Nephron progenitor cell (in vitro differentiated cells): ENCODE results near the gene VSX2.

ENCODE experiments used
- DNase-seq: peaks from one replicate; pipeline ENCODE4 v3.0.0; 2021
- H3K27ac Mint-ChIP-seq: 2 replicates; pipeline ENCODE4 v1.8.0; 2021; ENCODE audit warnings: mild to moderate bottlenecking, moderate library complexity, mixed read lengths
- H3K27me3 Mint-ChIP-seq: 2 replicates; pipeline ENCODE4 v1.8.0; 2021; ENCODE audit warnings: mild to moderate bottlenecking, low read depth, mixed read lengths; ENCODE audit not compliant: poor library complexity
- H3K36me3 Mint-ChIP-seq: 2 replicates; pipeline ENCODE4 v1.8.0; 2021; ENCODE audit warnings: low read depth, mixed read lengths
- H3K4me1 Mint-ChIP-seq: 2 replicates; pipeline ENCODE4 v1.8.0; 2021; ENCODE audit warnings: mixed read lengths
- H3K4me3 Mint-ChIP-seq: 2 replicates; pipeline ENCODE4 v1.8.0; 2021; ENCODE audit warnings: mild to moderate bottlenecking, moderate library complexity, mixed read lengths
- H3K9me3 Mint-ChIP-seq: 2 replicates; pipeline ENCODE4 v1.8.0; 2021; ENCODE audit warnings: mild to moderate bottlenecking, moderate library complexity, mixed read lengths
- TF ChIP-seq, protein P1 (sequence below): fragments of 200-600 bp; sonication (generic); IDR thresholded peaks from 2 replicates; pipeline ENCODE4 v1.5.0; 2021; ENCODE audit warnings: antibody characterized with exemption

VSX2 gene

DNA sequence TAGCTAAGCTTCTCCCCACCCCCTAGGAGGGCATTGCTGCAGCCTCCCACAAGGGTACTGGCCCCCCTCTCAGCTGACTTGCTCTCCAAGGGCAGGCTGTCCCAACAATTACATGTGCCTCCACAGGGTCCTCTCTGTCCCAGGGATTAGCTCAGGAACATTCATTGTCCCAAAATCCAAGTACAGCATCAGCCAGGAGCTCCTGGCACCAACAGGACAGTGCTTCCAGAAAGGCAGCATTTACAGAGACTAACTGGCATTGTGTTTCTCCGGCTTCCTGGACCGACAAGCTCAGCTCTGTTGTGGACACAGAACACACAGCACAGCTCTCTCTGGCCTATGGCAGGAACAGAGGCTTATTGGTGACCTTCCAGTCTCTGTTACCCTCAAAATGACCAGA is 41.8 kb downstream of the VSX2 start:
- no peak for DNase-seq
- H3K4me3 Mint-ChIP-seq = no peak overlapping the region
- H3K27me3 Mint-ChIP-seq = peaks cover 6% of the 10 kb centered on the region
- H3K4me1 Mint-ChIP-seq = no peaks in the 10 kb centered on the region
- H3K36me3 Mint-ChIP-seq = peaks cover 62% of the 10 kb centered on the region
- peaks cover 34% of the 10 kb centered on the region for H3K9me3 Mint-ChIP-seq
- TF ChIP-seq, protein P1, sequence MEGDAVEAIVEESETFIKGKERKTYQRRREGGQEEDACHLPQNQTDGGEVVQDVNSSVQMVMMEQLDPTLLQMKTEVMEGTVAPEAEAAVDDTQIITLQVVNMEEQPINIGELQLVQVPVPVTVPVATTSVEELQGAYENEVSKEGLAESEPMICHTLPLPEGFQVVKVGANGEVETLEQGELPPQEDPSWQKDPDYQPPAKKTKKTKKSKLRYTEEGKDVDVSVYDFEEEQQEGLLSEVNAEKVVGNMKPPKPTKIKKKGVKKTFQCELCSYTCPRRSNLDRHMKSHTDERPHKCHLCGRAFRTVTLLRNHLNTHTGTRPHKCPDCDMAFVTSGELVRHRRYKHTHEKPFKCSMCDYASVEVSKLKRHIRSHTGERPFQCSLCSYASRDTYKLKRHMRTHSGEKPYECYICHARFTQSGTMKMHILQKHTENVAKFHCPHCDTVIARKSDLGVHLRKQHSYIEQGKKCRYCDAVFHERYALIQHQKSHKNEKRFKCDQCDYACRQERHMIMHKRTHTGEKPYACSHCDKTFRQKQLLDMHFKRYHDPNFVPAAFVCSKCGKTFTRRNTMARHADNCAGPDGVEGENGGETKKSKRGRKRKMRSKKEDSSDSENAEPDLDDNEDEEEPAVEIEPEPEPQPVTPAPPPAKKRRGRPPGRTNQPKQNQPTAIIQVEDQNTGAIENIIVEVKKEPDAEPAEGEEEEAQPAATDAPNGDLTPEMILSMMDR = no peak
- H3K27ac Mint-ChIP-seq = peak overlapping the region; percentile 72

DNA sequence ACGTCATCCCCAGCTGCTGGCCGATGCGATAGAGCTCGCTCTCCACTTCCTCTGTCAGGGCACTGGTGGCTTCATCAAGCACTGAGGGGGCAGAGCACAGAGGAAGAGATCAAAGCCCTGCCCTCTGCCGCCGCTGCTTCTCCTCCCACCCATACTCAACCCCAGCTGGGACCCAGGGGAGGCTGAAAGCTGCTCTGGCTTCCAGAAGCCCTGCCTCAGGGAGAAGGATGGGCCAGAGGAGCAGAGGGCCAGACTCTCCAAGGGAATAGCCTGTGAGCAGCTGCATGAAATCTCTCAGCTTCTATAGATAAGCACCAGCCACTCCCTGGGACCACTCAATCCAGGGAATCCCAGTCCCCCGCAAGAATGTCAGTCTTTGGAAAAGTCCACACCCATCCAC is 47.5 kb downstream of the VSX2 start:
- H3K4me1 Mint-ChIP-seq = no peaks in the 10 kb centered on the region
- H3K27me3 Mint-ChIP-seq = peaks cover 2% of the 10 kb centered on the region
- DNase-seq = no peak
- H3K27ac Mint-ChIP-seq = no peak overlapping the region
- H3K4me3 Mint-ChIP-seq = no peak overlapping the region
- no peaks in the 10 kb centered on the region for H3K9me3 Mint-ChIP-seq
- TF ChIP-seq, protein P1 = no peak
- peaks cover 69% of the 10 kb centered on the region for H3K36me3 Mint-ChIP-seq

DNA sequence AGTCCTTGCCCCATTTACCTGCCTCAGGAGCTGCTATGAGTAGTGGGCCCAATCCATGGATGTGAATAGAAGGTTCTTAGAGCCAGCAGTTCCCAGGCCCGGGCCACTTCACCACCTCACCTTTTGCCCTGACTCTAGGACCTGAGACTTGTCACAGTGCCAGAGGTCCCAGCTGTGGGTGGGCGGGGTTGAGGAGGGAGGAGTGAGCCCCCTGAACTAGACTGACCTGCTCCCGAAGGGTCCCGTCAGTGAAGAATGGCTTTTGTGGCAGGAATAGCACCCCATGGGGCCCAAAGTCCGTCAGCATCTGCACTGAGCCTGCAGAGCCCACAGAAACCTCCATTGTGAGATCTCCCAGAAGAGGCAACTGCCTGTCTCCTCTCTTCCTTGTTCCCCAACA is 50.6 kb downstream of the VSX2 start:
- H3K27ac Mint-ChIP-seq = no peak overlapping the region
- H3K27me3 Mint-ChIP-seq = peaks cover 7% of the 10 kb centered on the region
- H3K4me3 Mint-ChIP-seq = no peak overlapping the region
- TF ChIP-seq, protein P1 = no peak
- no peak for DNase-seq
- no peaks in the 10 kb centered on the region for H3K9me3 Mint-ChIP-seq
- H3K36me3 Mint-ChIP-seq = peaks cover 60% of the 10 kb centered on the region
- no peaks in the 10 kb centered on the region for H3K4me1 Mint-ChIP-seq

DNA sequence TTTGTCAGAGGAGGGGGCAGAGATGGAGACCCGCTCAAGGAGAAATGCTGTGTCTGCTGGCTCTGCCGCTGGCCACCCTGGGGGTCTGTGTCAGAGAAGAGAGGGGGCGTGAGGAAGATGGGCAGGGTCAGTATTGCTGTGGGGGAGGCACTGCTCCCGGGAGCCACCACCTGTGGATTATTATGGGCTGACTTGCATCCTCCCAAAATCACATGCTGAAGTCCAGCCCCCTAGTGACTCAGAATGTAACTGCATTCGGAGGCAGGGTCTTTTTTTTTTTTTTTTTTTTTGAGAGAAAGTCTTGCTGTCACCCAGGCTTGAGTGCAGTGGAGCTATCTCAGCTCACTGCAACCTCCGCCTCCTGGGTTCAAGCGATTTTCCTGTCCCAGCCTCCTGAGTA is 51.2 kb downstream of the VSX2 start:
- H3K4me3 Mint-ChIP-seq = no peak overlapping the region
- H3K36me3 Mint-ChIP-seq = peaks cover 57% of the 10 kb centered on the region
- peaks cover 7% of the 10 kb centered on the region for H3K27me3 Mint-ChIP-seq
- H3K4me1 Mint-ChIP-seq = no peaks in the 10 kb centered on the region
- no peak overlapping the region for H3K27ac Mint-ChIP-seq
- TF ChIP-seq, protein P1 = peak; percentile 52
- H3K9me3 Mint-ChIP-seq = no peaks in the 10 kb centered on the region
- peak; percentile 24 for DNase-seq

DNA sequence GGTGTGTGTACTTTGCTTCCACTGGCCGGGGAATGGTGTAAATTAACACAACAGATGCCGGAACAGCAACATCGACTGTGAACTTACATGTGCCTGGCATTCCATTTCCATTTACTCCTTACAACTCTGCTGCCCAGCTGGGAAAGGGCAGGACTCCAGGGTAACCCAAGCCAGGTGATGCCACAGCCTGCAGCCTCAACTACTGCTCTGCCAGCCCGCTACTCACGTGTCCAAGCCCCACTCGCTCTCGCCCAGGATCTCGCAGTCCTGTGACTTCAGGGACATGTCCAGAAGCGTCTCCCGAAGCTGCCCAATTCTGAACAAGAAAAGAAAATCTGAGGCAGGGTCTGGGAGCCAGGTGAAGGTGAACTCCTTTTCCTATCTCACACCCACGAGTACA is 52.8 kb downstream of the VSX2 start:
- H3K36me3 Mint-ChIP-seq = peaks cover 56% of the 10 kb centered on the region
- no peak overlapping the region for H3K4me3 Mint-ChIP-seq
- TF ChIP-seq, protein P1 = no peak
- no peak overlapping the region for H3K27ac Mint-ChIP-seq
- no peaks in the 10 kb centered on the region for H3K4me1 Mint-ChIP-seq
- no peaks in the 10 kb centered on the region for H3K9me3 Mint-ChIP-seq
- H3K27me3 Mint-ChIP-seq = peaks cover 6% of the 10 kb centered on the region
- DNase-seq = no peak

DNA sequence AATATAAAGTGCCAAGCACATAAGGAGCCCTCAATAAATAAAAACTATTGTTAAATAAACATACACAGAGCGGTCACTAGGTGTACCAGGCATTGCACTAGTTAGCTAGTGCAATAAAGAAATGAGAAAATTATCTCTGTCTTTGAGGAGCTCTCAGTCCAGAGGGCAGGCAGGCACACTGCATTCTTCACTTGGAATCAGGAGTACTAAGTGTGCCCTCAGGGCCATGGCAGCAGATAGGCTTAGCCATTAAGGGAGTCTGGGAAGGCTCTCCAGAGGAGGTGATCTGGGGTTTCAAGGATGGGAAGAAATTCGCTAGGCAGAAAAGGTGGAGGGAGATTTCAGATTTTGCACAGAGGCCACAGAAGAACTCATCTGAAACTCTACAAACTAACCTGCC is 54.4 kb downstream of the VSX2 start:
- no peak for DNase-seq
- H3K9me3 Mint-ChIP-seq = no peaks in the 10 kb centered on the region
- peaks cover 62% of the 10 kb centered on the region for H3K36me3 Mint-ChIP-seq
- H3K4me1 Mint-ChIP-seq = peaks cover 1% of the 10 kb centered on the region
- H3K27me3 Mint-ChIP-seq = peaks cover 4% of the 10 kb centered on the region
- H3K4me3 Mint-ChIP-seq = no peak overlapping the region
- TF ChIP-seq, protein P1 = no peak
- no peak overlapping the region for H3K27ac Mint-ChIP-seq
